ENCODE results near the gene SLC35B4.

SLC35B4 gene, protein sequence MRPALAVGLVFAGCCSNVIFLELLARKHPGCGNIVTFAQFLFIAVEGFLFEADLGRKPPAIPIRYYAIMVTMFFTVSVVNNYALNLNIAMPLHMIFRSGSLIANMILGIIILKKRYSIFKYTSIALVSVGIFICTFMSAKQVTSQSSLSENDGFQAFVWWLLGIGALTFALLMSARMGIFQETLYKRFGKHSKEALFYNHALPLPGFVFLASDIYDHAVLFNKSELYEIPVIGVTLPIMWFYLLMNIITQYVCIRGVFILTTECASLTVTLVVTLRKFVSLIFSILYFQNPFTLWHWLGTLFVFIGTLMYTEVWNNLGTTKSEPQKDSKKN

DNA sequence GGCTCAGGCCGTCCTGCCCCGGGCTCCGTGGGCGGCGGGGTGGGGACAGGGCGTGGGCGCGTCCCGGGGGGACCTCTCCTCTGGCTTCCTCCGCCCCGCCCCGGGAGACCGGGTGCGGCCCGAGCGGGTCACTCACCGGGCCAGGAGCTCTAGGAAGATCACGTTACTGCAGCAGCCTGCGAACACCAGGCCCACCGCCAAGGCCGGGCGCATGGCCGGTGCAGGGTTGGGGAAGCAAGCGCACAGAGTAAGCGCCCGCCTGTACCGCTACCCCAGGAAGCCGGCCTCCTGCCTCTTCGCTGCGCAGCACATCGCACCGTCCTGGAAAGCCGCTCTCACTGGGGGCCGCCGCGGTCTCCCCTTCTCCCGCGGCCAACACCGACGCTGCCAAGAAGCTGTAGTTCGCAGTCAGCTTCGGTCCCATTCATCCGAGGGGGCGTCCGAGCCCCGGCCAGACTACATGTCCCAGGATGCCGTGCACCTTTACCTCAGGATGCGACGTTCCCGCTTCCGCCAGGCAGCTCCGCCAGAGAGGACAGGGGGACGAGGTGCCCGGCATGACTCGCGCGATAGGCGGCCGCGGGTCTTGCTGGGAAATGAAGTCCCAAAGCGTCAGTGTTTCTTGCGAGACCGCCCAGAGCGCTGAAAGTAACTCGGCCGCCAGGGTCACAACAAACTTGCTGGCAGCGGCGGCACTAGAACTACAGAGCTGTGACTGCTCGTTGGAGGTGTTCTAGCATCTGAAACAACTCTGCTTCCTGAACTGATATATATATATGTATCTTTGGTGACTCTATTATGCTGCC lies at the start of gene SLC35B4:
SLC35B4 (minus strand) TSS at position 392 of the 806 bp plus-strand sequence; CDS start at position 213, 179 bp downstream.
- no peaks in the 10 kb centered on the region for H3K27me3 ChIP-seq (ENCODE audit: control insufficient read depth, insufficient read depth, low read length)
- peak; percentile 88 for DNase-seq (ENCODE audit: low read depth, low spot score)
- H3K9me3 ChIP-seq (ENCODE audit: control insufficient read depth, insufficient read depth, low read length) = no peaks in the 10 kb centered on the region
- H3K4me1 ChIP-seq (ENCODE audit: control insufficient read depth, insufficient read depth, low read length) = no peaks in the 10 kb centered on the region
- peak within 1 kb of the TSS; percentile 72 for H3K4me3 ChIP-seq (ENCODE audit: low read length)
- WGBS (ENCODE audit: insufficient coverage, insufficient read length) = no CpG with 5 or more reads among the region's 69 CpGs
- no peak within 1 kb of the TSS for H3K27ac ChIP-seq (ENCODE audit: low read length)
- no peaks in the 10 kb centered on the region for H3K36me3 ChIP-seq (ENCODE audit: control insufficient read depth, insufficient read depth, low read length)

DNA sequence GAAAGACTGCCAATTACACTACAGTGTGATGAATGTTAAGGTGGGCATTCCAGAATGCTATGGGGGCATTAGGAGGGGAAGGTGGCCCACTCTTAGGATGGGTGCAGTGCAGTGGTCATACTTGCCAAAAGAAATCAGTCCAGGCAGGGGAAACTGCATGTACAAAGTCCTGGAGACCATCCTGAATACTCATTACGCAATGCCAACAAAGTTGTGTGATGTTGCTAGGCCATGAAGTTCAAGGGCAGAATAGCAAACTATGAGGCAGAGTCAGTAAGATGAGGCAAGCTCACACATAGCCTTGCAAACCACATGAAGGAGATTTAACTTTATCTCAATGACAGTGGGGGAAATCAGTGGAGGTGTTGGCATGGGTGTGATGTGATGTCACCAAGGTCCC lies 49.8 kb upstream of the SLC35B4 start:
- H3K4me3 ChIP-seq (ENCODE audit: low read length) = no peak overlapping the region
- H3K36me3 ChIP-seq (ENCODE audit: control insufficient read depth, insufficient read depth, low read length) = no peaks in the 10 kb centered on the region
- H3K27me3 ChIP-seq (ENCODE audit: control insufficient read depth, insufficient read depth, low read length) = no peaks in the 10 kb centered on the region
- H3K27ac ChIP-seq (ENCODE audit: low read length) = no peak overlapping the region
- no peaks in the 10 kb centered on the region for H3K4me1 ChIP-seq (ENCODE audit: control insufficient read depth, insufficient read depth, low read length)
- H3K9me3 ChIP-seq (ENCODE audit: control insufficient read depth, insufficient read depth, low read length) = no peaks in the 10 kb centered on the region
- DNase-seq (ENCODE audit: low read depth, low spot score) = no peak
- no CpG with 5 or more reads among the region's 1 CpG for WGBS (ENCODE audit: insufficient coverage, insufficient read length)

DNA sequence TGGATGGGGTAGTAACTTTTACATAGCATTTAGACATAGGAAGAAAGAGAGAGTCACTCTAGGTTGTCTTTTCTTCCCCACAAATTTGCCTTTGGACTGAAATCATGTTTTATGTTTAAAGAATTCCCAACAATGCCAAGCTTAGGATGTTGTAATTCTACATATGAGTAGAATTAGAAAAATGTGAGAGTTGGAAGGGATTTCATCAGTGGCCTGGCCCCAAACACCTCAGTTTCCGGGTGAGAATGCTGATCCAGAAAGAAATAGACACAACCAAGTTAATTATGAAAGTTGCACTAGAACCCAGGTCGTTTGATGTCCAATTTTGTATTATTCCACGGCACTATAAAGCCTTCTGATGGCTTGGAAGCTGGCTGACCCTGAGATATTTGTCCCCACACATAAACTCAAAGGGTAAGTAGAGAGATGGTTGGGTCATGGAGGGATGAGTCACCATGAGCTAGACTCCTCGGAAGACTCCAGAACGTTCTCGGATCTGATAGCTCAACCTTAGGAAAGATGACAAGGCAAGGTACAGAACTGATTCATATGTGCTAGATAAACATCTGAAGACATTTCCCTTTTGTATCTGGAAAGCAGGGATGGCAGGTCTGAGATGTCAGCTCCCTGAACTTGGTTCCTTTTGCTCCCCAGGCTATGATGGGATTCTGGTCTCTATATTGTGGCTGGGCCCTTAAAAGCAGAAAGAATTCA lies 48.8 kb upstream of the SLC35B4 start:
- no peaks in the 10 kb centered on the region for H3K27me3 ChIP-seq (ENCODE audit: control insufficient read depth, insufficient read depth, low read length)
- no peaks in the 10 kb centered on the region for H3K9me3 ChIP-seq (ENCODE audit: control insufficient read depth, insufficient read depth, low read length)
- no peaks in the 10 kb centered on the region for H3K4me1 ChIP-seq (ENCODE audit: control insufficient read depth, insufficient read depth, low read length)
- no peak for DNase-seq (ENCODE audit: low read depth, low spot score)
- H3K27ac ChIP-seq (ENCODE audit: low read length) = no peak overlapping the region
- H3K36me3 ChIP-seq (ENCODE audit: control insufficient read depth, insufficient read depth, low read length) = no peaks in the 10 kb centered on the region
- WGBS (ENCODE audit: insufficient coverage, insufficient read length) = no CpG with 5 or more reads among the region's 6 CpGs
- no peak overlapping the region for H3K4me3 ChIP-seq (ENCODE audit: low read length)

DNA sequence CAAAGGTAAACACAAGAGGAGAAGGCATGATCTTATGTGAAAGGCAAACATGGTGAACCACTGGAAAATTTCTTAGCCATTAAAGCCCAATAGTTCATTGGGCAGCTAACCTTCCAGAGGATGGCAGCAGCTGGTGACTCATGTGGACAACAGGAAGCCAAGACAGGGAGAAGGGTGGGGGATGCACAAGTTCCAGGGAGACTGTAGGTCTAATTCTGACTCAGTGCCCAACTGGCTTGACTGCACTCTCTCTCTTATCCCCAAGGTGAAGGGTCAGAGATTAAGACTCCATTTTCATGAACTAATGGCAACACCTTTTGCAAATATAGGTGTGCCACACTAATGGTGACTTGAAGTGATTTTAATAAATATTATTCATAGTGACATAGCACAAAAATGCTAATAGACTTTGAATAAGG lies 47.9 kb upstream of the SLC35B4 start:
- H3K27ac ChIP-seq (ENCODE audit: low read length) = no peak overlapping the region
- no peak for DNase-seq (ENCODE audit: low read depth, low spot score)
- H3K4me3 ChIP-seq (ENCODE audit: low read length) = no peak overlapping the region
- H3K27me3 ChIP-seq (ENCODE audit: control insufficient read depth, insufficient read depth, low read length) = no peaks in the 10 kb centered on the region
- no peaks in the 10 kb centered on the region for H3K4me1 ChIP-seq (ENCODE audit: control insufficient read depth, insufficient read depth, low read length)
- H3K36me3 ChIP-seq (ENCODE audit: control insufficient read depth, insufficient read depth, low read length) = no peaks in the 10 kb centered on the region
- no peaks in the 10 kb centered on the region for H3K9me3 ChIP-seq (ENCODE audit: control insufficient read depth, insufficient read depth, low read length)

DNA sequence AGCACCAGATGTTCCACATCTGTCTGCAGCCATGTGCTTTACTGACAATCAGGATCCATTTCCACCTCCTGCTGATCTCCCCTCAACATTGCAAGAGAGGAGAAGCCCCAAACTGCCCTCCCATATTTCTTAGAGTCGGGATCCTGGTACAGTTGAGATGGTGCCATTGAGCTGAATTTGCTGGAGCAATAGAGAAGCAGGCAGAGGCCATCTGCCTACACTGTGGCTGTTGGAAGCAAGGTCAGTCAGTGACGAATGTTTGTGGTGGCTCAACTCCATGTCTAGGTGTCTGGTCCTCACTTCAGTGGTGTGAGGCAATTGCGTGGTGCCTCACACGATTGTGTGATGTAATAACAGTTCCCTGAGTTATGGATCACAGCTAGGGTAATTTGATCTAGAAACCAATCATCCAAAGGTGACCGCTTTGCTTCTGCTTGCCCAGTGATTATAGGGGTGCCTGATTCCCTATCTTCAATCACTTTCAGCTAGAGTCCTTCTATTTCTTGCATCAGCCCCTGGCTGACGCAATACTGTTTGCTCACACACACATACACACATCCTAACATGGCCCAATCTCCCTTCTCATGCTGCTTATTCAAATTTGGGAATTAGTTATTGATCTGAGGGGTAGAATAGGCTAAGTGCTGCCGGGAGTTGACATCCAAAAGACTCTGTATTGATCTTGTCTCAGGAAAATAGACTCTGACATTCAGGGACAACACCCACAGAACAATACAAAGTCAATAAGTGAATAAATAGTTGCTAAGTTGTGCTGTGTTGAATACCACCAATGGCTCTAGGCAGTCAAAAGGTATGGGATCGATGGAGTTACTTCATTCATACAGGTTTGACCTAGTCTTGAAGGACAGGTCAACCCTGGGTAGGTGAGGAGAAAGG lies 46.1 kb upstream of the SLC35B4 start:
- no peak overlapping the region for H3K27ac ChIP-seq (ENCODE audit: low read length)
- H3K4me3 ChIP-seq (ENCODE audit: low read length) = no peak overlapping the region
- no CpG with 5 or more reads among the region's 8 CpGs for WGBS (ENCODE audit: insufficient coverage, insufficient read length)
- no peaks in the 10 kb centered on the region for H3K36me3 ChIP-seq (ENCODE audit: control insufficient read depth, insufficient read depth, low read length)
- no peak for DNase-seq (ENCODE audit: low read depth, low spot score)
- H3K27me3 ChIP-seq (ENCODE audit: control insufficient read depth, insufficient read depth, low read length) = no peaks in the 10 kb centered on the region
- H3K4me1 ChIP-seq (ENCODE audit: control insufficient read depth, insufficient read depth, low read length) = no peaks in the 10 kb centered on the region
- H3K9me3 ChIP-seq (ENCODE audit: control insufficient read depth, insufficient read depth, low read length) = no peaks in the 10 kb centered on the region

DNA sequence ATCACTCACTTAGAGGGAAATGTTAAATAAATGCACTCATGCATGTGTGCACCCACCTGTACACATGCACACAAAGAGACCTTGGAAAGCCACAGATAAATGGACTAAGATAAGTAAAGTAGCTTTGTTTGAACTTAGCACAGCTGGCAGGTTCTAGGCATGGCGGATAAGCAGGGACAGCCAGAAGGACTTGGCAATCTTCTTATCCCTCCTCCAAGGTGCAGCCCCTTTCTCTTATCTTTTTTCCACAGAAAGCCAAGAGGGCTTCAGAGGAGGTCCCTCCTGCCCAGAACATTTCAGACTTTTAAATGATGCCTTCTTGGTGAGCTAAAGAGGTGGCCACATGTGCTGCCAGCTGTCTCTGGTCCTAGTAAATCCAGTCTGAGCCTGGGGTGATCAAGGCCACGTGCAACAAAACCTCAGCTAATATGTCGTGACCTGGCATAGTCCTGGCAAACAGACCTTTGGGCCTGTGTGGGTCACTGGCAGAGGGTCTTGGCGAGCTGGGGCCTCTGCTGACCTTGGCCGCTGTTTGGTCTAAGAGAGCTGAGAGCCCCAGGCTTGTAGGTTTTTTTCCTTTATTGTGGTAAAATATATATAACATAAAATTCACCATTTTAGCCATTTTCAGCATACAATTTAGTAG lies 43.2 kb upstream of the SLC35B4 start:
- DNase-seq (ENCODE audit: low read depth, low spot score) = no peak
- H3K4me3 ChIP-seq (ENCODE audit: low read length) = no peak overlapping the region
- no CpG with 5 or more reads among the region's 5 CpGs for WGBS (ENCODE audit: insufficient coverage, insufficient read length)
- H3K4me1 ChIP-seq (ENCODE audit: control insufficient read depth, insufficient read depth, low read length) = no peaks in the 10 kb centered on the region
- H3K27me3 ChIP-seq (ENCODE audit: control insufficient read depth, insufficient read depth, low read length) = no peaks in the 10 kb centered on the region
- no peak overlapping the region for H3K27ac ChIP-seq (ENCODE audit: low read length)
- H3K36me3 ChIP-seq (ENCODE audit: control insufficient read depth, insufficient read depth, low read length) = no peaks in the 10 kb centered on the region
- H3K9me3 ChIP-seq (ENCODE audit: control insufficient read depth, insufficient read depth, low read length) = no peaks in the 10 kb centered on the region

DNA sequence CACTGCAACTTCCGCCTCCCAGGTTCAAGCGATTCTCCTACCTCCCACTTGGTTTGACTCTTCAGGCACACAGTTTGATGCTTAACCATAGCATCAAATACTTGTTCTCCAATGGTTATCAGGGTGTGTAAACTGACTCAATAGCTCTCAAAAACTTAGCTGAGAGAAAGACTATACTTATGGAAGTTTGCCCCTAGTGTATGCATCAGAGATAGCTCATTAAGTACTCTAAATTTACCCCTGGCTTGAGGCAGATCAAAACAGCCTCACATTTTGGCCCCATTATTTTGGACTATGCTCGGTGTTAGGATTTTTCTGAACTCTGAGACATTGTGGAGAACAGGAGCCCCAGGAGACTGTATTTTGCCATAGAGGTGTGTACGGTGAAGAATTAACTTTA lies 40.8 kb upstream of the SLC35B4 start:
- no peak for DNase-seq (ENCODE audit: low read depth, low spot score)
- WGBS (ENCODE audit: insufficient coverage, insufficient read length) = no CpG with 5 or more reads among the region's 4 CpGs
- H3K27ac ChIP-seq (ENCODE audit: low read length) = no peak overlapping the region

DNA sequence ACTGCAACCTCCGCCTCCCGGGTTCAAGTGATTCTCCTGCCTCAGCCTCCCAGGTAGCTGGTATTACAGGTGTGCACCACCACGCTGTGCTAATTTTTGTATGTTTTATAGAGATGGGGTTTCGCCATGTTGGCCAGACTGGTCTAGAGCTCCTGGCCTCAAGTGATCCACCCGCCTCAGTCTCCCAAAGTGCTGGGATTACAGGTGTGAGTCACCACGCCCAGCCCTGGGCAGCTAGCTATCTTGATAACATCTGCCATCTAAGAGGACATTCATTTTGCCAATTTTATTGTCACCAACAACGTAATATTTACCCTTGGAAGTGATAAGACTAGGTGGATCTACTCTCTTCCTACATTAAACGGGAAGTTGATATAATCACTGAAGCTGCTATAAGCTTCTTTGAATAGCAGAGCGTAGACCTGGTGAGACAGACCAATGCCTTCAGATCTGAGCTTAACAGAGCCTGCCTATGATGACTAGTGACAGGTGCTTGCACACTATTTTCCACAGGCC lies 39.7 kb upstream of the SLC35B4 start:
- Histone ChIP-seq H3K4me3 (ENCODE audit: low read length) (no peak overlapping the region), H3K9me3 (ENCODE audit: control insufficient read depth, insufficient read depth, low read length) (no peaks in the 10 kb centered on the region), H3K27me3 (ENCODE audit: control insufficient read depth, insufficient read depth, low read length) (no peaks in the 10 kb centered on the region), H3K27ac (ENCODE audit: low read length) (no peak overlapping the region), H3K4me1 (ENCODE audit: control insufficient read depth, insufficient read depth, low read length) (no peaks in the 10 kb centered on the region), H3K36me3 (ENCODE audit: control insufficient read depth, insufficient read depth, low read length) (no peaks in the 10 kb centered on the region)
- no peak for DNase-seq (ENCODE audit: low read depth, low spot score)
- no CpG with 5 or more reads among the region's 9 CpGs for WGBS (ENCODE audit: insufficient coverage, insufficient read length)

More for the DNA sequence above, 40.8 kb upstream of the SLC35B4 start:
- Histone ChIP-seq H3K9me3 (ENCODE audit: control insufficient read depth, insufficient read depth, low read length) (no peaks in the 10 kb centered on the region), H3K36me3 (ENCODE audit: control insufficient read depth, insufficient read depth, low read length) (no peaks in the 10 kb centered on the region), H3K4me1 (ENCODE audit: control insufficient read depth, insufficient read depth, low read length) (no peaks in the 10 kb centered on the region), H3K27me3 (ENCODE audit: control insufficient read depth, insufficient read depth, low read length) (no peaks in the 10 kb centered on the region), H3K4me3 (ENCODE audit: low read length) (no peak overlapping the region)

DNA sequence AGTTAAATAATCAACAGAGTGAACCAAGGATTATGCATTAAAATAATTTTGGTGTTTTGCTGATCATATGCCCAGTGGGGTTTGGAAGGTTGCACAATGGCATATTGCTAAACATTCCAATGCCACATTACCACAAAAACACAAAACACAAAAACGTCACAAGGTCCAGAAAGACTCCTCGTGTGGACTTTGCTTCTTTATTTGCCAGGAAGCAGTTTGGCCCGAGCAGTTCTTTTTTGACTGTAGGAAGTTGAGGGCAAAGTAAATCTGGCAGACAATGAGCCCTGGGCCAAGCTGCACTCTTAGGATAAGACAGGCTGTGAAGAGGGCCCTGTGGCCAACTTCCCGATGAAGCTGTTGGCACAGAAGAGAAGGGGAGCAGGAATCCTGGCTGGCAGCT lies 39.2 kb upstream of the SLC35B4 start:
- H3K36me3 ChIP-seq (ENCODE audit: control insufficient read depth, insufficient read depth, low read length) = no peaks in the 10 kb centered on the region
- H3K9me3 ChIP-seq (ENCODE audit: control insufficient read depth, insufficient read depth, low read length) = no peaks in the 10 kb centered on the region
- no peak overlapping the region for H3K4me3 ChIP-seq (ENCODE audit: low read length)
- no peaks in the 10 kb centered on the region for H3K4me1 ChIP-seq (ENCODE audit: control insufficient read depth, insufficient read depth, low read length)
- no peak overlapping the region for H3K27ac ChIP-seq (ENCODE audit: low read length)
- DNase-seq (ENCODE audit: low read depth, low spot score) = no peak
- H3K27me3 ChIP-seq (ENCODE audit: control insufficient read depth, insufficient read depth, low read length) = no peaks in the 10 kb centered on the region
- WGBS (ENCODE audit: insufficient coverage, insufficient read length) = no CpG with 5 or more reads among the region's 4 CpGs
